IMR-90 (cell line): ENCODE measurements around the gene OR2A1. TPM values are rescaled to one million over a fixed set of nuclear protein-coding genes. Genes with fewer than 3 reads are reported as not detected.
A peak's percentile ranks its signal among the peaks of the same experiment; 100 is the strongest.
"Not testable (repeated sequence)": the region's sequence is repeated elsewhere in the genome, so short reads cannot be mapped to it uniquely, and the experiment has no call there.

Experiments
- ATAC-seq: fragments of 200-7000 bp; cut with Tn5 transposase; 2 replicates; pipeline ENCODE4 v1.9.1; 2020; ENCODE audit warnings: low read depth, mild to moderate bottlenecking, moderate library complexity
- BruUV-seq: library from RNA; stranded (reverse); fragments of 400-500 nt; replicated peaks from 2 replicates; lab custom pipeline; 2021; lab: Mats Ljungman, UMichigan
- CTCF ChIA-PET: fragments of 300-600 bp; formaldehyde crosslinking; extraction: SDS; loops from one replicate; lab custom pipeline; 2021; ENCODE audit warnings: antibody characterized with exemption; lab: Yijun Ruan, JAX
- POLR2A ChIA-PET: fragments of 300-600 bp; sonication (Branson Sonifier 250); formaldehyde crosslinking; loops from one replicate; lab custom pipeline; 2022; ENCODE audit warnings: antibody characterized with exemption; ENCODE audit not compliant: unreplicated experiment; lab: Charles Lee
- DNase-seq: peaks from one replicate; pipeline ENCODE4 v3.0.0; 2013
- H2AFZ ChIP-seq: replicated peaks from 2 replicates; pipeline ENCODE3; 2013; ENCODE audit warnings: low read length, mild to moderate bottlenecking; ENCODE audit not compliant: poor library complexity
- H2AK5ac ChIP-seq: 2 replicates; pipeline ENCODE4 v1.6.1; 2013; ENCODE audit warnings: low read depth, low read length, inconsistent platforms
- H2AK9ac ChIP-seq: replicated peaks from 2 replicates; pipeline ENCODE3; 2013; ENCODE audit warnings: mild to moderate bottlenecking, low read depth, low read length, moderate library complexity; ENCODE audit not compliant: poor library complexity
- H2BK120ac ChIP-seq: 2 replicates; pipeline ENCODE4 v1.6.1; 2013; ENCODE audit warnings: low read depth, low read length, inconsistent platforms
- H2BK15ac ChIP-seq: 3 replicates; pipeline ENCODE4 v1.6.1; 2013; ENCODE audit warnings: low read depth, low read length, inconsistent platforms
- H2BK20ac ChIP-seq: 2 replicates; pipeline ENCODE4 v1.6.1; 2013; ENCODE audit warnings: low read depth, mild to moderate bottlenecking, inconsistent platforms, low read length, moderate library complexity
- H2BK5ac ChIP-seq: 2 replicates; pipeline ENCODE4 v1.6.1; 2013; ENCODE audit warnings: mild to moderate bottlenecking, low read depth, low read length, inconsistent platforms; ENCODE audit not compliant: poor library complexity, severe bottlenecking
- H3K14ac ChIP-seq: replicated peaks from 2 replicates; pipeline ENCODE4 v1.6.1; 2013; ENCODE audit warnings: low read depth, low read length, inconsistent platforms
- H3K18ac ChIP-seq: 2 replicates; pipeline ENCODE4 v1.6.1; 2013; ENCODE audit warnings: low read depth, low read length, control low read depth
- H3K23ac ChIP-seq: 2 replicates; pipeline ENCODE4 v1.6.1; 2013; ENCODE audit warnings: low read depth, low read length, inconsistent platforms
- H3K27ac ChIP-seq: 2 replicates; pipeline ENCODE4 v1.5.1; 2013; ENCODE audit warnings: mild to moderate bottlenecking, control low read depth, low read length; ENCODE audit not compliant: insufficient read depth
- H3K27me3 ChIP-seq: 2 replicates; pipeline ENCODE4 v1.6.1; 2013; ENCODE audit warnings: low read length; ENCODE audit not compliant: control insufficient read depth, insufficient read depth
- H3K36me3 ChIP-seq: 2 replicates; pipeline ENCODE4 v1.6.1; 2013; ENCODE audit warnings: low read length, mixed read lengths; ENCODE audit not compliant: control insufficient read depth, insufficient read depth
- H3K4ac ChIP-seq: 2 replicates; pipeline ENCODE4 v1.6.1; 2013; ENCODE audit warnings: low read depth, low read length, inconsistent platforms
- H3K4me1 ChIP-seq: 2 replicates; pipeline ENCODE4 v1.6.1; 2013; ENCODE audit warnings: low read length, mixed read lengths; ENCODE audit not compliant: control insufficient read depth, insufficient read depth
- H3K4me2 ChIP-seq: 2 replicates; pipeline ENCODE4 v1.6.1; 2013; ENCODE audit warnings: low read depth, mild to moderate bottlenecking, control low read depth, low read length, moderate library complexity
- H3K4me3 ChIP-seq: 2 replicates; pipeline ENCODE4 v1.5.1; 2013; ENCODE audit warnings: low read depth, mild to moderate bottlenecking, control low read depth, low read length, moderate library complexity; ENCODE audit not compliant: insufficient read depth
- H3K56ac ChIP-seq: 2 replicates; pipeline ENCODE4 v1.6.1; 2013; ENCODE audit warnings: low read length, inconsistent platforms; ENCODE audit not compliant: insufficient read depth; ENCODE audit errors: extremely low read depth
- H3K79me1 ChIP-seq, 2 experiments: 2 replicates each; pipeline ENCODE4 v1.6.1; 2013; ENCODE audit warnings: low read length in 2 of 2, inconsistent platforms in 1 of 2, low read depth in 1 of 2
- H3K9ac ChIP-seq: 2 replicates; pipeline ENCODE4 v1.6.1; 2013; ENCODE audit warnings: low read depth, low read length, control low read depth
- H3K9me1 ChIP-seq: 2 replicates; pipeline ENCODE4 v1.6.1; 2013; ENCODE audit warnings: low read length, inconsistent platforms; ENCODE audit not compliant: insufficient read depth
- H3K9me3 ChIP-seq: 2 replicates; pipeline ENCODE4 v1.6.1; 2013; ENCODE audit warnings: low read length; ENCODE audit not compliant: control insufficient read depth, insufficient read depth
- H4K20me1 ChIP-seq: 2 replicates; pipeline ENCODE4 v1.6.1; 2013; ENCODE audit warnings: low read length, inconsistent platforms; ENCODE audit not compliant: insufficient read depth
- H4K5ac ChIP-seq: 2 replicates; pipeline ENCODE4 v1.6.1; 2013; ENCODE audit warnings: mild to moderate bottlenecking, low read depth, low read length, control low read depth
- H4K8ac ChIP-seq, 2 experiments: 2 replicates each; pipeline ENCODE4 v1.6.1; 2013; ENCODE audit warnings: low read depth in 2 of 2, low read length in 2 of 2, control low read depth in 1 of 2, inconsistent platforms in 1 of 2
- H4K91ac ChIP-seq: 2 replicates; pipeline ENCODE4 v1.6.1; 2013; ENCODE audit warnings: low read depth, low read length, inconsistent platforms; ENCODE audit not compliant: insufficient read depth
- WGBS, 2 experiments: methylation state at CpG; one replicate each; pipeline versions ENCODE4 v1.1.5 to v1.1.7; 2013; ENCODE audit warnings: missing lambda C conversion rate in 2 of 2; ENCODE audit not compliant: insufficient read length in 1 of 2; ENCODE audit errors: extremely low coverage in 2 of 2; 5-methylcytosine and 5-hydroxymethylcytosine counted together
- dilution Hi-C: fragments of 300-500 bp; cut with HindIII; formaldehyde crosslinking; loops from one replicate; pipeline ENCODE4 v1.14.3; 2018; ENCODE audit warnings: low sequenced_read_pairs; ENCODE audit not compliant: unreplicated experiment
- in situ Hi-C: fragments of 300-500 bp; cut with MboI; formaldehyde crosslinking; loops from 3 replicates; pipeline ENCODE4 v1.14.3; 2019; ENCODE audit warnings: low sequenced_read_pairs, inconsistent platforms, mixed read lengths
- intact Hi-C: fragments of 100-400 bp; cut with micrococcal nuclease; formaldehyde crosslinking; loops from 2 replicates; pipeline ENCODE4 v1.10.0; 2022
- polyA plus RNA-seq, 3 experiments: library from polyadenylated mRNA; depleted of rRNA; stranded (reverse); fragments of >200 nt; gene quantifications; 2 replicates each; pipeline ENCODE4 v1.2.3, GENCODE V29; 2012; ENCODE audit warnings: low replicate concordance in 1 of 3
- total RNA-seq: library from RNA; depleted of rRNA; stranded (reverse); fragments of >200 nt; gene quantifications from 2 replicates; pipeline ENCODE4 v1.2.3, GENCODE V29; 2012

OR2A1 gene
- total and polyA plus RNA-seq, 2 of the 4 experiments (the other 2 are of a cell fraction): not detected

DNA sequence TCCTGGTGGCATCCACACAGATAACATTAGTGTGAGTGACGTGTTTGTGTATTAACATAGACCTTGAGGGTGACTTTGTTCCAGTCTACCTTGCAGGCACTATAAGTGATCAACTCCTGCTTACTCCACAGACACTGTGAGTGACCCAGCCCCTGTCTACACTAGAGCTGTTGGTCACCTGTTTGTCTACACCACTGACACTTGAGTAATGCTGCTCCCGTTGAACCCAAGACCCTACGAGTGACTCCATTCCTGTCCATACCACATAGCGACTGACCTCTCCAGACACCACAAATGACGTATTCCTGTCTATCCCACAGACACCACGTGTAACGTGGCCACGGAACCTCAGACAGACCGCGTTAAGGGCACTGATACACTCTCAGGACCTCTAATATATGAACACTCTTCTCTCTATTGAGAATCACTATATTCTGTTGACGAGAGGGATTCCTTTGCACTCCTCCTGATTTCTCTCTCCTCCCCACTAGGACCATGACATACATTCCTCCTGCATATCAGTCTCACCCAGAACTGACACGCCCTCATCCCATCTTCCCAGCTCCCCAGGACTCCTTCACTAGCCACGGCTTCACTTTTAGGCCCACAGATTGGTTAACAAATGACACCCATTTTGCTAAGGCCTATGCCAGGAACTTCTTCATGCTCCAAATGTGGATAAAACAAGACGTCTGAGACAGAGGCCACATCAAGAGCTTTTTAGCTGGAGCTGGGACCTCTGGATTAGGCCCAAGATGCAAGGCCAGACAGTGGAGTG, 19.6 kb upstream of the OR2A1 start:
- CTCF ChIA-PET, H2AK9ac ChIP-seq, H3K4me3 ChIP-seq, H2BK15ac ChIP-seq, H4K5ac ChIP-seq, DNase-seq, H3K18ac ChIP-seq, H3K9ac ChIP-seq, H3K36me3 ChIP-seq, H3K56ac ChIP-seq, H2BK20ac ChIP-seq, H3K4me2 ChIP-seq, intact Hi-C loops, H3K79me1 ChIP-seq, H2BK120ac ChIP-seq, BruUV-seq, POLR2A ChIA-PET, H2AK5ac ChIP-seq, H3K4me1 ChIP-seq, ATAC-seq, H3K9me3 ChIP-seq, H4K91ac ChIP-seq, in situ Hi-C loops, H3K27ac ChIP-seq, dilution Hi-C loops, H3K4ac ChIP-seq, H3K27me3 ChIP-seq, H3K14ac ChIP-seq, H2BK5ac ChIP-seq, H3K23ac ChIP-seq, H3K9me1 ChIP-seq, H4K20me1 ChIP-seq, H2AFZ ChIP-seq, H4K8ac ChIP-seq: not testable (repeated sequence)
- WGBS, 2 experiments: no CpG with 5 or more reads among the region's 14 CpGs

DNA sequence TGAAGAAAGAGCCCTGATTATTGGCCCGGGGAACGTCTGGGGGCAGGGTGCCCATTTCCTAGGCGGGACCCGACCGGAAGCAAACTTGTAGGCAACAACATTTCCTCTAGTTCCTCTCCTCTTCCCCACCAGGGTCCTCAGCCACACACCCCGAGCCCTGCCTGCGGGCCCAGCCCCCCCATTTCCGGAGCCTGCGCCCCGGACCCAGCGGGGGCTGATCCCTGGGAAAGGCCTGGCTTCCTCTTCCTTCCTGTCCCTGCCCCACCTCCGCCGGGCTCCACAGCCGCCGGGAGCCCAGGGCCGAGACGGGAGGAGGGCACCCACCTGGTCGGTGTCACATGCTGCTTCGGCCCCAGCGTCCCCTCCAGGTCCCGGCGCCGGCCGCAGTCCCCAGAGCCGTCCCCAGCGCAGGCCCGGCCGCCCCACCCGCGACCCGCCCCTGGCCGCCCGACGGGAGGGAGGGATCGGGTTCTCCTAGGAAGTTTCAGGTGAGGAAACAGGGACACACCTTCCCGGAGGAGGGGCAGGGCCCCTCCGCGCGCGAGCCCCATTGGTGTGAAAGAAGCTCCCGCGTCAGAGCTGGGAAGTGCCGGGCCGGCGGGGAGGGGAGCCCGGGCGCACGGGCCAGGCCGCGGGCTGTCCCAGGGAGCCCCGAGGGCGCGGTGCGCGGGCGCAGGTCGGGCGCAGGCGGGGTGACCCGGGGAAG, 18.3 kb upstream of the OR2A1 start:
- H4K20me1 ChIP-seq, H3K23ac ChIP-seq, H3K79me1 ChIP-seq, DNase-seq, H3K4ac ChIP-seq, H3K56ac ChIP-seq, H2AK9ac ChIP-seq, POLR2A ChIA-PET, H2AK5ac ChIP-seq, H3K4me1 ChIP-seq, H4K5ac ChIP-seq, dilution Hi-C loops, CTCF ChIA-PET, H2BK20ac ChIP-seq, H2AFZ ChIP-seq, H3K9me3 ChIP-seq, H2BK120ac ChIP-seq, H2BK15ac ChIP-seq, H3K27ac ChIP-seq, H4K8ac ChIP-seq, intact Hi-C loops, H2BK5ac ChIP-seq, H3K9me1 ChIP-seq, in situ Hi-C loops, H3K36me3 ChIP-seq, BruUV-seq, H3K27me3 ChIP-seq, H3K18ac ChIP-seq, H3K4me3 ChIP-seq, H4K91ac ChIP-seq, H3K14ac ChIP-seq, H3K4me2 ChIP-seq, H3K9ac ChIP-seq: not testable (repeated sequence)
- no CpG with 5 or more reads among the region's 60 CpGs for WGBS, 2 experiments
- ATAC-seq: peak; percentile 29; the same call in 1 of the 2 replicates
